Calu3 (cell line): ENCODE measurements around the gene RPS16. TPM values are rescaled to one million over a fixed set of nuclear protein-coding genes. Genes with fewer than 3 reads are reported as not detected.
A peak's percentile ranks its signal among the peaks of the same experiment; 100 is the strongest.

Experiments used
- BruUV-seq: library from RNA; stranded (reverse); fragments of 400-500 nt; replicated peaks from 2 replicates; lab custom pipeline; 2021; lab: Mats Ljungman, UMichigan
- CTCF ChIA-PET: fragments of 300-600 bp; sonication (Branson Sonifier 250); formaldehyde crosslinking; loops from one replicate; lab custom pipeline; 2022; ENCODE audit warnings: antibody characterized with exemption; lab: Charles Lee
- DNase-seq: peaks from one replicate; pipeline ENCODE4 v3.0.0; 2022
- H3K27ac Mint-ChIP-seq: one replicate; pipeline ENCODE4 v1.8.0; 2022; ENCODE audit warnings: mixed read lengths; ENCODE audit not compliant: unreplicated experiment
- H3K27me3 Mint-ChIP-seq: one replicate; pipeline ENCODE4 v1.8.0; 2022; ENCODE audit warnings: mixed read lengths; ENCODE audit not compliant: unreplicated experiment
- H3K36me3 Mint-ChIP-seq: one replicate; pipeline ENCODE4 v1.8.0; 2022; ENCODE audit warnings: mild to moderate bottlenecking, moderate library complexity, mixed read lengths; ENCODE audit not compliant: insufficient read depth, unreplicated experiment
- H3K4me1 Mint-ChIP-seq: one replicate; pipeline ENCODE4 v1.8.0; 2022; ENCODE audit warnings: mild to moderate bottlenecking, low read depth, mixed read lengths; ENCODE audit not compliant: unreplicated experiment
- H3K4me3 Mint-ChIP-seq: one replicate; pipeline ENCODE4 v1.8.0; 2022; ENCODE audit warnings: mild to moderate bottlenecking, low read depth, moderate library complexity, mixed read lengths; ENCODE audit not compliant: unreplicated experiment
- H3K9me3 Mint-ChIP-seq: one replicate; pipeline ENCODE4 v1.8.0; 2022; ENCODE audit warnings: low read depth, mixed read lengths; ENCODE audit not compliant: unreplicated experiment
- CTCF ChIP-seq: fragments of 200-600 bp; IDR thresholded peaks from one replicate; pipeline ENCODE4 v1.8.0; 2022; ENCODE audit warnings: antibody characterized with exemption; ENCODE audit not compliant: unreplicated experiment
- intact Hi-C: fragments of 100-400 bp; cut with micrococcal nuclease; formaldehyde crosslinking; loops from one replicate; pipeline ENCODE4 v1.10.0; 2022; ENCODE audit not compliant: unreplicated experiment
- microRNA-seq: library from miRNA; unstranded; fragments of <30 nt; microRNA quantifications from one replicate; pipeline ENCODE4 v1.2.0, GENCODE V29; 2022
- total RNA-seq: library from RNA; stranded (reverse); gene quantifications from 2 replicates; pipeline ENCODE4 v1.2.3, GENCODE V29; 2022

Gene RPS16
- total RNA-seq, 1 experiment from 2014 or later: 1,929 TPM

- Mint-ChIP-seq H3K4me1 (peaks cover 6% of the 10 kb centered on the region), H3K9me3 (no peaks in the 10 kb centered on the region), H3K27ac (no peak overlapping the region), H3K4me3 (no peak overlapping the region), H3K27me3 (no peaks in the 10 kb centered on the region), H3K36me3 (peaks cover 80% of the 10 kb centered on the region)
- TF ChIP-seq CTCF: no peak
- DNase-seq: no peak
- CTCF ChIA-PET: interaction anchor here (0.7 kb wide), 1 partner anchor 18 kb away, joined by 4 read pairs; no protein-coding TSS in a partner anchor
- TSS peak; percentile 45 for BruUV-seq
- intact Hi-C loops: no loop called here
Measured at GRCh38 chr19:39384839-39385568, 50.7 kb downstream of the RPS16 start.

Small RNAs within 50 kb of the gene (microRNA-seq; reads per million reads assigned to microRNA genes)
- not detected for gene MIR4530

Other genes starting within 250 kb of the RPS16 start
- gene NCCRP1, start 239.0 kb downstream of the RPS16 start, total RNA-seq: 2.0 and 2.1 TPM in 2 replicates
- gene SYCN, start 231.7 kb downstream of the RPS16 start, total RNA-seq: not detected in 2 replicates
- not detected in 2 replicates for gene IFNL3, start 190.9 kb downstream of the RPS16 start, total RNA-seq
- gene IFNL4, start 187.1 kb downstream of the RPS16 start, total RNA-seq: not detected in 2 replicates
- gene IFNL2, start 167.6 kb downstream of the RPS16 start, total RNA-seq: not detected in 2 replicates
- 1.0 and 1.1 TPM in 2 replicates for gene IFNL1, start 139.5 kb downstream of the RPS16 start, total RNA-seq
- 4.0 and 5.6 TPM in 2 replicates for gene LRFN1, start 115.1 kb downstream of the RPS16 start, total RNA-seq
- not detected in 2 replicates for gene GMFG, start 99.9 kb downstream of the RPS16 start, total RNA-seq
- gene SAMD4B, start 93.5 kb downstream of the RPS16 start, total RNA-seq: 214 and 237 TPM in 2 replicates
- gene PAF1, start 44.8 kb downstream of the RPS16 start, total RNA-seq: 64.3 and 72.7 TPM in 2 replicates
- gene MED29, start 44.6 kb downstream of the RPS16 start, total RNA-seq: 56.8 and 66.6 TPM in 2 replicates
- gene ZFP36, start 29.1 kb downstream of the RPS16 start, total RNA-seq: 70.8 and 107 TPM in 2 replicates
- 64.1 and 65.3 TPM in 2 replicates for gene PLEKHG2, start 23.3 kb downstream of the RPS16 start, total RNA-seq
- gene SUPT5H, start 9.6 kb upstream of the RPS16 start, total RNA-seq: 158 and 189 TPM in 2 replicates
- 110 and 116 TPM in 2 replicates for gene TIMM50, start 44.9 kb upstream of the RPS16 start, total RNA-seq
- gene DLL3, start 63.0 kb upstream of the RPS16 start, total RNA-seq: 0.19 and 0.42 TPM in 2 replicates
- gene SELENOV, start 79.2 kb upstream of the RPS16 start, total RNA-seq: not detected in 2 replicates
- 2.4 and 3.3 TPM in 2 replicates for gene EID2B, start 96.9 kb upstream of the RPS16 start, total RNA-seq
- 14.6 and 17.5 TPM in 2 replicates for gene EID2, start 104.2 kb upstream of the RPS16 start, total RNA-seq
- not detected in 2 replicates for gene LGALS13, start 166.6 kb upstream of the RPS16 start, total RNA-seq
- gene LGALS16, start 220.0 kb upstream of the RPS16 start, total RNA-seq: not detected in 2 replicates